ENCODE data around the gene FLNC.

FLNC gene

DNA sequence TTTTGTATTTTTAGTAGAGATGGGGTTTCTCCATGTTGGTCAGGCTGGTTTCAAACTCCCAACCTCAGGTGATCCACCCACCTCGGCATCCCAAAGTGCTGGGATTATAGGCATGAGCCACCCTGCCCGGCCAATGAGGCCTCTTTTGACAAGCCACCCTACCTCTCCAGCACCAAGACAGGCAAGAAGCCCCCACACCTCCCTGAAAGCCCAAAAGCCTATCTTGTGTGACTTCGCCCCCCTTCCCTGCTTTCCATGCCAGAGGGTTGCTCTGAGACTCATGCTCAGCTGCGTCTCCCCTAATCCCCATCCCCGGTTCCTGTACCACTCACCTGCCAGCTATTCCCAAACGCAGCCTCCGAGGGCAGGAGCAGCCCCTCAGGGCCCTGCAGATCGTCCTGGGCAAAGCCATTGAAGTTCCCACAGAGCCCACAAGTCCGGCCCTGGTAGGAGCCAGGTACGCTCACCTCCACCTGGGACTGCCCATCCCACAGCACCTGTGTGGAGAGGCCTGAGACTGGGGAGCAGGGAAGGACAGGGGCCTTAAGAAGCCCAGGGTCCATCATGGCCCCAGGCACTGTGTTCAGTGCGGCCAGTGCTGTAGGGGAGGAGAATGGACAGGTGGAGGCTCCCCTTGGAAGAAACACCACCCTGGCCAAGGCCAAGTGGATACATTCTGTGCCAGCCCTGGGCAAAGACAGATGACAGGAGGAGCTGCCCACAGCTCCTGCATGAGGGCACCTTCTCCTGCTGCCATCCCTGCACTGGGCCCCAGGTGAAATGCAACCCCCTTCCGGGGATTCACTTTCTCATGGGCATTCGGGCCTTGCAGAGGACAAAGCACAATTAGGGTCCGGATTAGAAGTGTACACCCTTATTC, 48.3 kb downstream of the FLNC start:
- no peak for DNase-seq (ENCODE audit: low spot score)

DNA sequence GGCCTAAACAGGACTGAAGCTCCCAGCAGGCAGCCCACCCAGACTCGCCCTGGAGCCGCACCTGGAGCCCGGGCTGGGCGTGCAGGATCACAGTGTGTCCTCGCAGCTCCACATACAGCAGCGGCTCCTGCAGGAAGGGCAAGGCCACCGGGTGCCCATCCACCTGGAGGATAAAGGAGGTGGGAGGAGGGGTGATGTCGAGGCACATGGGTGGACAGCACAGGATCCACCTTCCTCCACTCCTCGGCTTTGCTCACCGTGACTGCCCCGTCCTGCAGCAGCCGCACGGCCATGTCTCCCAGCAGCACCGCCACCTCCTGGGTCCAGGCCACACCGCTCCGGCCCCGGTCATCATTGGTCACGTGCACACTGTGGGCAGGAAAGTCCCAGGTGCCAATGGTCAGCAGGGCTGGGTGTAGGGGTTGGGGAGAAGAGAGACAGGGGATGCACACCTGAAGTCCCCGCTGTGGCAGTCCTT, 49.3 kb downstream of the FLNC start:
- DNase-seq (ENCODE audit: low spot score), result no peak

DNA sequence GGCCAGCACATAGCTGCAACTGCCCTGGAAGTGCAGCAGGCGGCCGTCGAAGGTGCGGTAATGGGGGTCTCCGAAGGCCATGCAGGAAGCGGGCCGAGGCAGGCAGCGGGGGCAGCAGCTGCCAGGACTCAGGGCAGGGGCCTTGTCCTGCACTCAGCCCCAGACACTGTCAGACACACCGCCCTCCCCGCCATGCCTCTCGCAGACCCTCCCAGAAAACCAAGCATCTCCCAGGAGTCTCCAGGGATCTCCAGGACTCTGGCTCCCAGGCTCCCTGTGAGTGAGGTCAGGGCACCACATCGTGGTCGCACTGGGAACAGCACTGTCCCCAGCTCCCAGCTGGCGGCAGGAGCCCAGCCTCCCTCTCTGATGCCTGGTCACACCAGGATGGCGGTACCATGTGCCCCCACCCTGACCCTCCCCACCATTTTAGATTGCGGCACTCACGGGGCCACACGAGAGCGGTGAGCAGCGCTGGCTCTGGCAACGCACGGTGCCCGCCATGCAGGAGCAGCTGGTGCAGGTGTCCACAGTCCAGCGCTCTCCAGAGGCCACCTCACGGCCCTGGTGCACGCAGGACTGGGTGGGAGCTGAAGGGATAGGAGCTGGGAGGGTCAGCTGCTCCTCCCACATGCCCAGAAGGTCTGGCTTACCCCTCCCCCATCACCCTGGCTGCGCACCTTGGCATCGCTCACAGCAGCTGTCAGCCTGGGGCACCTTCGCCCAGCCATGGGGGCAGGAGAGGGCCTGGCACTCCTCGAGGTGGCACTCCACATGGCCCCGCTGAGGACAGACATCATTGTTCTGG, 49.9 kb downstream of the FLNC start:
- no peak for DNase-seq (ENCODE audit: low spot score)

DNA sequence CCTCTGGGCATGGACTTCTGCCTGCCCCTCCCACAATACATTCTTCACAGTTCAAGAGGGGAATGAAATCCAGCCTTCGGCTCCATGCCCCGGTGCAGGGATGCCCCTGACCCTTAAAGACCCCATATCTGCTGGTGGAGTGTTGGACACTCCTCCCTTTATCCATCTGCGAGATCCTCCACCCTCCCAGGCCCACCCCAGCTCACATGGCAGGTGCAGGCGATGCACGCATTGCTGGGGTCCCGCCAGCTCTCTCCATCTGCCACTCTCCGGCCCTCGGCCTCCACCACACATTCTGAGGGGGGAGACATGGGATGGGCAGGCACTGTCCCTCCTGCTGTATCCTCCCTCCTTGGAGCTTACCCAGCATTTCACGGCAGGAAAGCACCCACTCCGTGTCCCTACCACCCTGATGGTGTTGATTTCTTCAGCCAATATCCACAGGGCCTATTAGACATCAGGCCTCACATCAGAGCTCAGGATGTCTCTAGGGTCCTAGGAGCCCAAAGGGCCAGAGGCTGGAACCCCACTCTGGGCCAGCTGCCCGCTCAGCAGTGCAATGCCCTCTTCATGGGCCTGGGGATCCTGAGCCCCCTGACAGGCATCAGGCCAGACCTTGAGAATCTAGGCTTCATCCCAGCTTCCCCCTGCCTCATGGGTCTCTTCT, 50.7 kb downstream of the FLNC start:
- no peak for DNase-seq (ENCODE audit: low spot score)

DNA sequence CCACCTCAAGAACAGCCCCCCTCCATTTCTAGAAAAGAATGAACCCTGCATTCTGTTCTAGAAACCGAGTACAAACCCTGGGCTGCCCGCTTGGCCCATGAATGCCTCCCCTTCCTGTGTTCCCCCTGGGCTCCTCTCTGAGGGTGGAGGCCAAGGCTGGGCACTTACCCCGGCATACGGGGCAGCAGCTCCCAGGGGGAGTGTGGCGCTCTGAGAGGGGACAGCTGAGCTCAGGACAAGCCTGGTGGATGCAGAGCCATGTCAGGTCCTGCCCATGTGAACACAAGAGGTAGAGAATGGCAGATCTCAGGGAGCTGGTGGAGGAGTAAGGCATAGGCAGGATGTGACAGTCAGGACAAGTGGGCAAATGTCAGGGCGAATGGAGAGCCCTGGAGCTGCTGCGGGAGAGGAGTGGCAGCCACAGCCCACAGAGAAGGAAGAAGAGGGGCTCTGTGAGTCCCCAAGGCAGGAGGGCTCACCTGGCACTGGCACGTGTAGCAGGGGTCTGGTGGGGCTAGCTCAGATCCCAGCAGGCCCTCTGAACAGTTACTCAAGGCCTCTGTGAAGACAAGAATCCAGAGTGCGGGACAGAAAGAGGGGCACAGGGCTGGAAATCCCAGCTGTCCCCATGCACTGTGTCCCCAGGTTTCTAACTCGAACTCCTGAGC, 51.4 kb downstream of the FLNC start:
- DNase-seq (ENCODE audit: low spot score), result no peak

DNA sequence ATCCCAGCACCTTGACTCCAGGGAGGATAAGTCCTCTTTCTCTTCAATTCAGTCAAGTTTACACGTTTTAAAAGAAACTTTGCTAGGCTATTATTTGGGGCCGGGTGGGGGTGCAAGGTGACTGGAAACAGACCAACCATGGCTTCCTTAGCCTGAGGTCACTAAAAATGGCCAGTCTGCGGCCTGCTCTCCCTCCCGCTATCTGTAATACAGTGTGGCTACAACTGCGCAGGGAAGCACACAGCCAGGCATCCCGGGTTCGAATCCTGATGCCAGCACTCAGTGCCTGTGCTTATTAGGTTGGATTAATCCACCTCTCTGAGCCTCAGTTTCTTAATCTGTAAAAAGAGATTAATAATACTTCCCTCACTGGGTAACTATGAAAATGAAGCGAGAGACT, 51.9 kb downstream of the FLNC start:
- DNase-seq (ENCODE audit: low spot score), result no peak

DNA sequence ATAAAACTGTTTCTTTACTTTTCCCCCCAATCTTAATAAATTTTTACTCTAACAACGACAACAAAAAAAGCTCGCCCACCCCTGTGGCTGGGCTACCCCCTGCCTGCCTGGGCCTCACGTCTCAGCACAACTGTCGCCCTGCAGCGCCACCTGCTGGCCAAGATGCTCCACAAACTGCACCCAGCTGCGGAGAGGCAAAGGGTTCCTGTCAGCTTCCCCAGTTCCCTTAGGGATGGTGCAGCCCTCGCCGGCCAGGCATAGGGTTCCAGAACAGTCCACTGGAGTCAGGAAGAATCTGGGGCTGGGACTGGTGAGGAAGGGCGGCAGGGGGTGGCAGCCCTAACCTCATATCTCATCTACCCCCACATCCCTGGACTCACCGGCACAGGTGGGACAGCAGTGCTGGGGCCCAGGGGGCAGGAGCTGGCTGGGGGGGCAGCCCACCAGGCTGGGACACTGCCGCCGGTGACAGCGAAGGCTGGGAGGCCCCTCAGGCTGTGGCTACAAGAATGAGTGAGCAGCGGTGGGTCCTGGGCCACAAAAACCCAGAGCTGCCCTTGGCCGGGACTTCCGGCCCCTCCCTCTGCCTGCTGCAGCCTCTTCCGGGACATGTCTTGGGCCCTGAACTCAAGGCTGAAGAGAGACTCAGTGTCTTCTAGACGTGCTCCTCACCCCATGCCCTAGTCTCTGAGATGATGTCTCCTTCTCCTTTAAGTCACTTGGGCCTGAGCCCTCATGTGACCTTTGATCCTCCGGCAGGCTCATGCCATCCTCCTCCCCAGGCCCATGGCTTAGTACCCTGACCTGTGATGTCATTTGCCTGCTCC, 53.6 kb downstream of the FLNC start:
- peak; percentile 90 for DNase-seq (ENCODE audit: low spot score)

DNA sequence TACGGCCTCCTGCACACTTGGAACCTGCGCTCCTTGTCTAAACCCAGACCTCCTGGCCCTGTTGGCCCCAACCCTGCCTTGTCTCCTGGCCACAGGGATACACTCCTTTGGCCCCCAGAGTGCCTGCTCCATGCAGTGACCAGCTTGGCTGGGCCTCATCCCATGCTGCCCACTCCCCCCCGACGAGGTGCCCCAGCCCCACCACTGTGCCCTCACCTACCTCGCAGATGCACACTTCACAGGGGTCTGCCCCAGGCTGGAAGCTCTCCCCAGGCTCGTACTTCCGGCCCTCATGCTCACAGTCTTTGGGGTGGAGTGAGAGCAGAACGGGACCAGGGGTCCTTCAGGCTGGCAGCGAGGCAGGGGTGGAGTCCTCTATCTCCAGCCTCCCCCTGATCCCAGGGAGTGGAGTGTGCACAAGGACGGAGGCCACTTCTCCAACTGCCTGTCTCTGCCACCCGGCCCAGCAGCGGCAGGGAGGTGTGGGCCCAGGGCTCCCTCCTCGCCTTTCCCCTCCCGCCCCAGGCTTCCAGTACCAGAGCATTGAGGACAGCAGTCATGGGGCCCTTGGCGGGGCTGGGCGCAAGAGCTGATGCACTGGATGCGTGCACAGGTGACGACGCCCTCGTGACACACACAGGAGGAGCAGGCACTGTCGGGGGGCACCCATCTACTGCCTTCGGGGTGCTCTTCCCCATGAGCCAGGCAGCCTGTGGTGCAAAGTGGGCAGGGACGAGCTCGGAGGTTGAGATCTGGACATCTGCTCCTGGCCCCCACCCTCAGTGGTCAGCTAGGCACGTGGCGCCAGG, 54.6 kb downstream of the FLNC start:
- no peak for DNase-seq (ENCODE audit: low spot score)

DNA sequence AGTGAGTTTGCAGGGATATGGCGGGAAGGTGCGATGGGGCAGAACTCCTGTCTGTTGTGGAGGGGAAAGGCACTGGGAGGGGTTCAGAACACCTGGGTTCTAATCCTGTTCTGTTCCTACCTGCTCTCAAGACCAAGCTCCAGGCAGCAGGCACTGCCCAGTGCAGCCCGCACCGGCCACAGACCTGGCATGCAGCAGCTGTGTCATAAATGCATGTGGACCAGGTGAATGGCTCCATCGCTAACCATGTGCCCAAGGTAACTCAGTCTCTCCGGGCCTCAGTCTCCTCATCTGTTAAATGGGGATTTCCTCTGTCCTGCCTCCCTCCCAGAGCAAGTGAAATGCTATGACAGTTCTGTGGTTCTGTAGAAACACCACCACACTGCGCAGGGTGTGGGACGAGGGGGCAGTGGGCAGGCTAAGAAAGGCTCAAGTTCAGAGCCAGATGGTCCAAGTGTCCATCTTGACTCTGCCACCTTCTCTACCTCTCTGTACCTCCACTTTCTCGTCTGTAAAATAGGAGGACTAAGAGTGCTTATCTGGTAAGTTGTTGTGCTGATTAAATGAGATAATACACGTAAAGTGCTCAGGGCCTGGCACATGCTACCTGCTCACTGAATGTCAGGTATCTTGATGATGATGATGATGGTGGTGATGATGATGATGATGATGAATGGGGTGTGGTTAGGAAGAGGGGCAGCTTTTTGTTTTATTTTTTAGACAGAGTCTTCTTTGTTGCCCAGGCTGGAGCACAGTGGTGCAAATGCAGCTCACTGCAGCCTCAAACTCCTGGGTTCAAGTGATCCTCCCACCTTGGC, 55.4 kb downstream of the FLNC start:
- no peak for DNase-seq (ENCODE audit: low spot score)

DNA sequence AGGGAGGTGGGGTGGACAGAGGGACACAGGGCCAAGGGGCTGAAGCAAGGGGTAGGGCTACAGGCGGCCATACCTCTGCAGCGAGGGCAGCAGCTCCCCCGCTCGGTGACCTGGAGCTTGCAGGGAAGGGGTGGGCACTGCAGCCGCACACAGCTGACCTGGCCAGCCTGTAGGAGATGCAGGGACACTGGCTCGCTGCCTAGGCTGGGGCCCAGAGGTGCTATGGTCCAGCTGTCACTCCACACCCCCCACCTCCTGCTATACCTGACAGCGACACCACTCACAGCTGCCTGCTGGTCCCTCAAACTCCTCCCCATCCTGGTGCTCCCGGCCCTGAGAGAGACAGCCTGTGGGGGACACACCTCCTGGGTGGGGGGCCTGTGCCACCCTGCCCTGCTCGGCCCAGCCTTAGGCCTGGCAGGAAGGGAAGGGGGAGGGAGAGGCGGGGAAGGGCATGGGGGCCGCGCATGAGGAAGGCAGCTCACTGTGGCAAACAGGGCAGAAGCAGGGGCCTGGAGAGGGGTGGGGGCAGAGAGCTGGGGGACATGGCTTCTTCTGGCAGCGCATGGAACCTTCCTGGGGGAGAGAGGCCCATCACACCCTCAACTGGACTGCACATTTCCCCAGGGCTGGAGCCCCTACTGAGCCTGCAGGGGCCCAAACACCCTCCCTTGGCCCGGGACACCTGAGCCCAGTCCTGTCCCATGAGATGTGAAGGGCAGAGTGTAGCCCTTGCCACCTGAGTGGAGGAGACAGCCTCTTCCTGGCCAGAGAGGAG, 56.4 kb downstream of the FLNC start:
- DNase-seq (ENCODE audit: low spot score), result no peak

DNA sequence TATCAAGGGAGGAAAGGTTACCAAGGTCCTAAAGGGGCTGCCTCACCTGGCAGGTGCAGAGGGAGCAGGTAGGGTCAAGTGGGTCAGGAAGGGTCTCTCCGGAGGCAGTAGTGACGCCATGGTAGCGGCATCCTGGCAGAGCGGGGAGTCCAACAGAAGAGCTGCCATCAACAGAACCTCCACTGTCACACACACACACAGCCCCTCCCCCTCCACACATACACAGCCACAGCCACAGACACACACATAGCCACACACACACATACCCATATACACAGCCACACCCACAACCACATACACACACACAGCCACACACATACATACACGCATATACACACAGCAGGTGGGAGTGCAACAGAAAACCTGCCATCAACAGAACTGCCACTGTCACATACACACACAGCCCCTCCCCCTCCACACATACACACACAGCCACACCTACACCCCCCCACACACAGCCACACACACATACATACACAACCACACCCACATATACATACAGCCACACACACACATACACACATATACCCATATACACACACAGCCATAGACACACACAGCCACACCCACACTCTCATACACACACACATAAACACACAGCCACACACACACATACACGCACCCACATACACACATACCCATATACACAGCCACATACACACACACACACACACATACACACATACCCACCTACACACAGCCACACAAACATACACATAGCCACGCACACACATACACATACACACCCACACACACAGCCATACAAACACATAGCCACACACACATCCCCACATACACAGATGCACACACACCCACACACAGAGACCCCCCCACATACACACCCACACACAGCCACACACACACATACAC, 57.2 kb downstream of the FLNC start:
- no peak for DNase-seq (ENCODE audit: low spot score)

DNA sequence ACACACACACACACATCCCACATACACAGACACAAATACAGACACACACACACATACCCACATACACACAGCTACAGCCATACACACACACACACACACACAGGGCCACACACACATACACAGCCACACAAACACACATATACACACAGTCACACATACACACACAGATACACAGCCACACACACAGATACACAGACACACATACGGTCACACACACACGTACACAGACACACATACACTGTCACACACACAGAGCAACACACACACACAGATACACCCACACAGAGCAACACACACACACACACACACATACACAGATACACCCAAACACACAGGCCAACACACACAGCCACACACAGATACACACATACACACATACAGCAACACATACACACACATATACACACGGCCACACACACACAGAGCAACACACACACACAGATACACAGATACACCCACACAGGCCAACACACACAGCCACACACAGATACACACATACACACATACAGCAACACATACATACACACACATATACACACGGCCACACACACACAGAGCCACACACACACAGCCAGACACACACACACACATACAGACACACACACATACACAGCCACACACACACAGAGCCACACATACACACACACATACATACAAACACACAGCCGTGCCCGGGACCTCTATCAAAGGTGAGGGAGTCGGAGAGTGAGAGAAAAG, 58.0 kb downstream of the FLNC start:
- no peak for DNase-seq (ENCODE audit: low spot score)

DNA sequence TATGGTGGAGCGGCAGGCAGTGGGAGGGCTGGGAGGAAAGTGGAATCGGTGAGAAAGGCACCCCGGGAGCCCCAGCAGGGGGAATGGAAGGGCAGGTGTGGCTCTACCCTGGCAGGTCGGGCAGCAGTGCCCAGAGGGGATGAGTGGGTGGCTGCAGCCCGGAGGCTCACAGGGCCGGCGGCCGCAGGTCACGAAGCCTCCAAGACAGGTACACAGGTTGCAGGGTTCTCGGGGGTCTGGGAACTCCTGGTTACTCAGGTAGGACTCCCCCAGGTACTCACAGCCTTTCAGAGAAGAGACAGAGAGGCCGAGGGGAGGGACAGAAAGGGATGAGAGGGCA, 58.5 kb downstream of the FLNC start:
- no peak for DNase-seq (ENCODE audit: low spot score)

DNA sequence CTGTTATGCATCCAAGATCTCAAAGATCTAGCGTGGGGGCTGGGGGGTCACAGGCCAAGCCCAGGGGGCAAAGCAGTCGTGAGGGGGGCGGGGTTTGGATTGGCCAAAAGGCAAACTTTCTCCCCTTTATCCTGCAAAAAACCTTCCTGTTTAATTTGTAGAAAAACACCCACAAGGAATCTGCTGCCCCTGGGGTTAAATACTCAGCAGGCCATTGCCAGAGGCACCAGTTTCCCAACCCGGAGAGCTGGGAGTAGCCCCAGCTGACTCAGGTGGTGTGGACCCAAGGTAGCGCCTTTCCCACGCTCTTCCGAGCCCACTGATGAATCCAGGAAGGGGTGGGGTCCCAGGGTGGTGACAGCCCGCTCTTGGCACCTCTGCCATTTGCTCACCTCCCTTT, 58.9 kb downstream of the FLNC start:
- DNase-seq (ENCODE audit: low spot score), result no peak

DNA sequence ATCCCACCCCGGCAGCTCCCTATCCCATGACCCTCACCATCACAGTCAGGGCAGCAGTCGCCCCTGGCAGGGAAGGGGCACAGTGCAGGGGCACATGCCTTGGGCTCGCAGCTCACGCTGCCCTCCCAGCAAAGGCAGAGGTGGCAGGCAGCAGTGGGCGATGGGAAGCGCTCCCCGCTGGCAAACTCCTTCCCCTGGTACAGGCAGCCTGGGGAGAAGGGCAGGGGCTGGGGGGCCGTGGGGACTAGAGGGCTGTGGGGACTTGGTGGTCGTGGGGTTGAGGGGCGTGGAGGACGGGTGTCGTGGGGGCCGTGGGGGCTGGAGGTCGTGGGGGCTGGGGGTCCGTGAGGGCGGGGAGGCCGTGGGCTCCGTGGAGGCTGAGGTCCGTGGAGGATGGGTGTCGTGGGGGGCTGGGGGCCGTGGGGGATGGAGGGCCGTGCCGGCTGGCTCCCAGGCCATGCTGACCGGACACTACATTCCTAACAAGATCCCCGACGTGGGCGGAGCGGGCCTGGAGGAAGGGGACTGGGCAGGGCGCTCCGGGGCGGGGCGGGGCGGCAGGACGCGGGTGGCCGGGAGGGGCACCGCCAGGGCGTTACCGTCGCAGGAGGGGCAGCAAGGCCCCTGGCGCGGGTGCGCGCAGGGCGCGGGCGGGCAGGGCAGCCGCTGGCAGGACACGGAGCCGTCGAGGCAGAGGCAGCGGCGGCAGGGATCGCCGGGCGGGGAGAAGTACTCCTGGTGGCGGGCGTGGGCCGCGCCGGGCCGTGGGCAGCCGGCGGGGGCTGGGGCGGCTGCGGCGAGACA, 60.3 kb downstream of the FLNC start:
- DNase-seq (ENCODE audit: low spot score), result no peak

Measured in NAMALWA (cell line).